ENCODE data around the gene SHC4. TPM values are rescaled to one million over a fixed set of nuclear protein-coding genes. Genes with fewer than 3 reads are reported as not detected.

SHC4 gene
- total and polyA plus RNA-seq, 2 of the 13 experiments (the other 11 are each of a cell fraction or from before 2014, with no cell fraction given), result 0.04 TPM; not detected in 1

GRCh38 chr15:48803877-48804276 is 159.8 kb downstream of the SHC4 start:
- no peak for DNase-seq (ENCODE audit: low spot score)
- no peaks in the 10 kb centered on the region for H3K27me3 ChIP-seq (ENCODE audit: control insufficient read depth in 1 of 2, insufficient read depth in 2 of 2, low read length in 2 of 2)
- no peak overlapping the region for H3K4me2 ChIP-seq (ENCODE audit: low read depth, low read length)
- peaks cover 23% of the 10 kb centered on the region for H3K79me2 ChIP-seq (ENCODE audit: insufficient read depth, low read length)
- no peak overlapping the region for H3K27ac ChIP-seq (ENCODE audit: extremely low read length, insufficient read depth, low read length)
- H3K4me1 ChIP-seq (ENCODE audit: insufficient read depth, low read length), result peaks cover 23% of the 10 kb centered on the region
- no peaks in the 10 kb centered on the region for H3K9me3 ChIP-seq (ENCODE audit: low read length)
- H3K9ac ChIP-seq (ENCODE audit: insufficient read depth, low read depth, low read length), result no peak overlapping the region
- in situ Hi-C loops (cut with HindIII; ENCODE audit: extremely low pct_ligation_motif_present, low pct_unique_long_range_greater_than_20kb) (no loop called here), intact Hi-C loops (cut with micrococcal nuclease; ENCODE audit: unreplicated experiment) (loop anchor here (5.0 to 10.0 kb wide), 2 partner anchors 159 to 447 kb away; partner anchors contain the start of gene FBN1)
- FAIRE-seq, result no peak
- H2AFZ ChIP-seq (ENCODE audit: low read length), result no peak overlapping the region
- 100% methylated on average over 1 of the region's 2 CpGs for WGBS (ENCODE audit: low lambda C conversion rate)
- H4K20me1 ChIP-seq (ENCODE audit: insufficient read depth, low read length), result no peaks in the 10 kb centered on the region
- H3K36me3 ChIP-seq (replicated peaks in 1 of 2; ENCODE audit: control insufficient read depth in 1 of 2, insufficient read depth in 2 of 2, low read length in 2 of 2), result peaks cover 1 to 11% of the 10 kb centered on the region in 2 experiments; a peak in 1 of 5 replicates
- no peak overlapping the region for H3K4me3 ChIP-seq (replicated peaks in 1 of 3; ENCODE audit: insufficient read depth in 1 of 3, low read depth in 2 of 3, low read length in 3 of 3)
- ChIA-PET CTCF (ENCODE audit: low intra/inter-chr PET ratio, low total read pairs) (no interaction called here), POLR2A (no interaction called here)
- no TSS peak for BruUV-seq (replicated peaks)
- ATAC-seq, result no peak
- no peak for TF ChIP-seq BHLHE40 (IDR thresholded peaks at IDR 0.05; ENCODE audit: low read length)
- TF ChIP-seq, protein P1, sequence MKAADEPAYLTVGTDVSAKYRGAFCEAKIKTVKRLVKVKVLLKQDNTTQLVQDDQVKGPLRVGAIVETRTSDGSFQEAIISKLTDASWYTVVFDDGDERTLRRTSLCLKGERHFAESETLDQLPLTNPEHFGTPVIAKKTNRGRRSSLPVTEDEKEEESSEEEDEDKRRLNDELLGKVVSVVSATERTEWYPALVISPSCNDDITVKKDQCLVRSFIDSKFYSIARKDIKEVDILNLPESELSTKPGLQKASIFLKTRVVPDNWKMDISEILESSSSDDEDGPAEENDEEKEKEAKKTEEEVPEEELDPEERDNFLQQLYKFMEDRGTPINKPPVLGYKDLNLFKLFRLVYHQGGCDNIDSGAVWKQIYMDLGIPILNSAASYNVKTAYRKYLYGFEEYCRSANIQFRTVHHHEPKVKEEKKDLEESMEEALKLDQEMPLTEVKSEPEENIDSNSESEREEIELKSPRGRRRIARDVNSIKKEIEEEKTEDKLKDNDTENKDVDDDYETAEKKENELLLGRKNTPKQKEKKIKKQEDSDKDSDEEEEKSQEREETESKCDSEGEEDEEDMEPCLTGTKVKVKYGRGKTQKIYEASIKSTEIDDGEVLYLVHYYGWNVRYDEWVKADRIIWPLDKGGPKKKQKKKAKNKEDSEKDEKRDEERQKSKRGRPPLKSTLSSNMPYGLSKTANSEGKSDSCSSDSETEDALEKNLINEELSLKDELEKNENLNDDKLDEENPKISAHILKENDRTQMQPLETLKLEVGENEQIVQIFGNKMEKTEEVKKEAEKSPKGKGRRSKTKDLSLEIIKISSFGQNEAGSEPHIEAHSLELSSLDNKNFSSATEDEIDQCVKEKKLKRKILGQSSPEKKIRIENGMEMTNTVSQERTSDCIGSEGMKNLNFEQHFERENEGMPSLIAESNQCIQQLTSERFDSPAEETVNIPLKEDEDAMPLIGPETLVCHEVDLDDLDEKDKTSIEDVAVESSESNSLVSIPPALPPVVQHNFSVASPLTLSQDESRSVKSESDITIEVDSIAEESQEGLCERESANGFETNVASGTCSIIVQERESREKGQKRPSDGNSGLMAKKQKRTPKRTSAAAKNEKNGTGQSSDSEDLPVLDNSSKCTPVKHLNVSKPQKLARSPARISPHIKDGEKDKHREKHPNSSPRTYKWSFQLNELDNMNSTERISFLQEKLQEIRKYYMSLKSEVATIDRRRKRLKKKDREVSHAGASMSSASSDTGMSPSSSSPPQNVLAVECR (CRISPR knock-in tag; IDR thresholded peaks at IDR 0.05; ENCODE audit: borderline replicate concordance), result no peak
- TF ChIP-seq MATR3 (CRISPR knock-in tag; IDR thresholded peaks at IDR 0.05), result no peak

DNA sequence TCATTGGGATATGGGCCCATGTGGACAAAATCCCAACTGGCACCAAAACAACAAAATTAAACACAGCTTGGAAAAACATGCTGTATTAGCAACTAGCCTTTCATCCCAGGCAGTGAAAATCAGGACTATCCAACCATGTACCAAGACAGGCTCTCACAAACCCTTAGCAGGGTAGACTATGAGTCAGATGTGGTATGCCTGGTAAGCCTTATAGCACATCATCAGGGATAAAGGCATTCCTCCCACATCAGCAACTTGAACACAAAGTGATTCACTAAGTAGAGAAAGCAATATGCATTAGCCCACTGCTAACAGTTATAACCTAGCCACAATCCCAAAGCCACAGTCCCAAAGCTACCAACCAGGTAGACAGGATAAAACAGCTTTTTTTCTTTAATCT is 160.9 kb downstream of the SHC4 start:
- POLR2A ChIA-PET, result no interaction called here
- H3K79me2 ChIP-seq (ENCODE audit: insufficient read depth, low read length), result peaks cover 23% of the 10 kb centered on the region
- no peaks in the 10 kb centered on the region for H3K9me3 ChIP-seq (ENCODE audit: low read length)
- H3K27me3 ChIP-seq (ENCODE audit: control insufficient read depth in 1 of 2, insufficient read depth in 2 of 2, low read length in 2 of 2), result no peaks in the 10 kb centered on the region
- H4K20me1 ChIP-seq (ENCODE audit: insufficient read depth, low read length), result no peaks in the 10 kb centered on the region
- no peak overlapping the region for H3K27ac ChIP-seq (ENCODE audit: extremely low read length, insufficient read depth, low read length)
- in situ Hi-C loops (cut with HindIII; ENCODE audit: extremely low pct_ligation_motif_present, low pct_unique_long_range_greater_than_20kb), result no loop called here
- no peak overlapping the region for H3K4me2 ChIP-seq (ENCODE audit: low read depth, low read length)
- BruUV-seq (replicated peaks), result no TSS peak
- ATAC-seq (no peak), DNase-seq (ENCODE audit: low spot score) (no peak), FAIRE-seq (no peak)
- H3K36me3 ChIP-seq (replicated peaks in 1 of 2; ENCODE audit: control insufficient read depth in 1 of 2, insufficient read depth in 2 of 2, low read length in 2 of 2), result peaks cover 1 to 12% of the 10 kb centered on the region in 2 experiments; a peak in 1 of 5 replicates
- peaks cover 21% of the 10 kb centered on the region for H3K4me1 ChIP-seq (ENCODE audit: insufficient read depth, low read length)
- CTCF ChIA-PET (ENCODE audit: low intra/inter-chr PET ratio, low total read pairs), result no interaction called here
- intact Hi-C loops (cut with micrococcal nuclease; ENCODE audit: unreplicated experiment), result loop anchor here (5.0 to 10.0 kb wide), 2 partner anchors 158 to 446 kb away; partner anchors contain the start of gene FBN1
- no peak overlapping the region for H2AFZ ChIP-seq (ENCODE audit: low read length)
- no peak overlapping the region for H3K4me3 ChIP-seq (replicated peaks in 1 of 3; ENCODE audit: insufficient read depth in 1 of 3, low read depth in 2 of 3, low read length in 3 of 3)
- no peak overlapping the region for H3K9ac ChIP-seq (ENCODE audit: insufficient read depth, low read depth, low read length)
- TF ChIP-seq MLLT10 (CRISPR knock-in tag; IDR thresholded peaks at IDR 0.05), result no peak
- no peak for TF ChIP-seq ISL2 (CRISPR knock-in tag; IDR thresholded peaks at IDR 0.05)
- no peak for TF ChIP-seq PRDM4 (CRISPR knock-in tag; IDR thresholded peaks at IDR 0.05; ENCODE audit: borderline replicate concordance)
- TF ChIP-seq PHF20 (CRISPR knock-in tag; IDR thresholded peaks at IDR 0.05), result no peak
- no peak for TF ChIP-seq DNMT1 (CRISPR knock-in tag; IDR thresholded peaks at IDR 0.05)
- no peak for TF ChIP-seq ZNF775 (CRISPR knock-in tag; IDR thresholded peaks at IDR 0.05; ENCODE audit: borderline replicate concordance)
- TF ChIP-seq IKZF1 (IDR thresholded peaks at IDR 0.05), result no peak
- no peak for TF ChIP-seq ELF4 (CRISPR knock-in tag; IDR thresholded peaks at IDR 0.05; ENCODE audit: borderline replicate concordance)
- no peak for TF ChIP-seq YY1 (IDR thresholded peaks at IDR 0.05; ENCODE audit: insufficient read depth, insufficient replicate concordance, low read depth, low read length)
- TF ChIP-seq POLR2AphosphoS2 (IDR thresholded peaks at IDR 0.05; ENCODE audit: low read depth, low read length), result no peak
